RCC 7860 (cell line): ENCODE measurements around the gene MUC4.
"Not testable (repeated sequence)": the region's sequence is repeated elsewhere in the genome, so short reads cannot be mapped to it uniquely, and the experiment has no call there.

ENCODE experiments used
- DNase-seq: peaks from one replicate; pipeline ENCODE4 v3.0.0-alpha.2; 2015; ENCODE audit warnings: low spot score
- FAIRE-seq: peaks from 2 replicates; lab custom pipeline; 2012; peaks lifted over from hg19 to GRCh38; lab: Jason Lieb, UNC

The MUC4 gene

DNA sequence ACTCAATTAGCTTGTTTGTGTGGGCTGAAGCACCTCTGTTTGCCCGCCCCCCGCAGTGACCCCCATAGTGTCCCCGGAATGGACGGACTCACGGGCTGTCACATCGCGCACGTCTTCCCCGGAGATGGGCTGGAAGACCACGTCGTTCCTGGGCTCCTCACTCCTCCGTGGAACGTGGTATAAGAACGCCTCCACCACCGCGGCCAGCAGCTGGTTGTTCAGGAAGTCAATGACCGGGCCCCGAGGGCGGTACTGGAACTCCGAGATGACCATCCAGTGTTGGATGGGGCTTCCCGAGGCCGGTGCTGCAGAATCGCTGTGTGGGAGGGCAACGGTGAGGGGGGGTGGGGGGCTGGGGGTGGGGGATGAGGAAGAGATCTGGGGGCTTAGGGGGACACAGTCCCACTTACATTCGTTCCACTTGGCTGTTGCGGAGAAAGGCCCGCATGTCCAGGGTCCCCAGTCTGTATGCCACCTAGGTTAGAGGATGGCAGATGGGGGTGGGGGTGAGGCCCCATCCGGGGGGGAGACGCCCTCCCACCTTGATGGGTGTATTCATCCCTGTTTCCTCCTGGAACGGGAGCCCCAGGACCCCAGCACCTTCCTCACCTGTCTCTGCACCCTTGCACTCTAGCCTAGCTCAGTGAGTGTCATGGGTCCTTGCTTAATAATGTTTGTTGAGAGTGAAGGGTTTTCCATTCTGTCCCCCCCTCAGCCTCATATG is 60.8 kb downstream of the MUC4 start:
- DNase-seq (no peak), FAIRE-seq (no peak)

DNA sequence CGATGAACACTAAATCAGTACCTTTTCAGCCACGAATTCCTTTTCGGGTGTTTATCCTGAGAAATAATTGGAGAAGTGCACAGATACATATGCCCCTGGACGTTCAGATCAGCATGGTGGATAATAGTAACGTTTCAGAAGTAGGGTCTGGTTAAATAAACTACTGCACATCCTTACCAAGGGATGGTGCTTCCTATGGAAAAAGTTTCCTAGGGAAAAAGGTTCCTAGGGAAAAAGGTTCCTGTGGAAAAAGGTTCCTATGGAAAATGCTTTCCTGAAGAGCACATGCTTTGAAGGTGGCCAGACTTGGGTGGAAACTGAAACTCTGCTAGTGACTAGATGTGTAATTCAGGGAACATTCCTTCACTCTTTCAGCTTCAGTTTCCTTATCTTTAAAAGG is 62.6 kb downstream of the MUC4 start:
- FAIRE-seq, DNase-seq: not testable (repeated sequence)

DNA sequence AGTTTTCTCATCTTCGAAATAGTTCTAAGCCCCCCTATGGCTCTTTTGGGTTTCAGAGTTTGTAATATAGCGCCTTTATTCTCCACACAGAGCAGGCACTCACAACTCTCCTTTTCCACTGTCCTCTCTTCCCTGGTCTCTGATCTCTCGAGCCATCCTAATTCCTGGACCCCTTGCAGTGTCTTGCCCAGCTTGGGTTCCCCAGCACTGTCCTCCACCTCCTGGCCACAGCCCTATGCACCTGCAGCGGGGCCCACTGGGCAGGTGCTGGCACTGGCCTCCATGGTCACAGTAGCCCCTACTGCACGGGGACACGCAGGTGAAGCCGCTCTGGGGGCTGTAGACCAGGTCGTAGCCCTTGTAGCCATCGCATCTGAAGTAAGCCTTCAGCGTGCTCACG is 63.1 kb downstream of the MUC4 start:
- FAIRE-seq (no peak), DNase-seq (no peak)

DNA sequence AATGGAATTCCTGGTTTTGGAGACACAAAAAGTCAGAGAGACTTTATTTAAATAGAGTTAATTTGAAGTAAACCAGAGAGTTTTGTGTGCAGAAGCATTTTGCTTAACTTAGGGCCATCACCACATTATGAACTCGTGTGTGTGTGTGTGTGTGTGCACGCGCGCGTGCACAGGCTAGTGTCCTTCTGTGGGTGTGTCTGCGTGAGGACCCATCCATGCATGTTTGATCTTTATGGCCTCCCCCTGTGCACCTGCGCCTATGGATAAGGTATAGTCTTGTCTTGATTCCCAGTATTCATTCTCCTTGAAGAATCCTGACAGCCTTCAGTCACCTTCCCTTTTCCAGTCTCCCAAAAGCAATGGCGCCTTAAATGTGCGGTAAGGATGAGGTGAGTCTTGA is 65.0 kb downstream of the MUC4 start:
- FAIRE-seq (no peak), DNase-seq (no peak)

DNA sequence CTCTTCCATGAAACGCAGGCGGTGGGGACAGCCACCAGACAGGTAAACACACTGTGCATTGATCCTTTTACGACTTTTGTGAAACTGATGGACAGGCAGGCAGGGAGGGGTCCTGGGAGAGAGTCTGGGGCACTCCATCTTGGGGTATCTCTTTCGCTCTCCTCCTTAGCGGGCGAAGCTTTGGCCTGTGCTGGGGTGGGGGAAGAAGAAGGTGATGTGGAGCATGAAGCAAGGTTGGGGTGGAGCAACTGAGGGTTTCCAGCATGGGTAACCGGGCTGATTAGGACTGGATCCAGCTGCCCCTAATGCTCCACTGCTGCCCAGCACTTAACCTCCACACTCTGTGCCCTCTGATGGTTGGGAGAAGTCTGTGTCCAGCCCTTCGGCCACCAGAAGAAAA is 65.4 kb downstream of the MUC4 start:
- no peak for DNase-seq
- no peak for FAIRE-seq

DNA sequence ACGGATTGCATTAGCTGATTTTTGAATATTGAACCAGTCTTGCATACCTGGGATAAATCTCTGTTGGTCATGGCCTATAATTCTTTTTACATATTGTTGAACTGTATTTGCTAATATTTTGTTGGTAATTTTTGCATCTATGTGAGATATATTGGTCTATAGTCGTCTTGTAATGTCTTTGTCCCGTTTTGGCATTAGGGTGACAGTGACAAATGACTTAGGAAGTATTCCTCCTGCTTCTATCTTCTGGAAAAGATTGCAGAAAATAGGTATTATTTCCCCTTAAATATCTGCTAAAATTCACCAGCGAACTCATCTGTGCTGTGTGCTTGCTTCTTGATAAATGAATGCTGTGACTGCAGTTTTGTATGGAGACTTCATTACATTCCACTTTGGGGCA is 67.3 kb downstream of the MUC4 start:
- DNase-seq: no peak
- FAIRE-seq: no peak

DNA sequence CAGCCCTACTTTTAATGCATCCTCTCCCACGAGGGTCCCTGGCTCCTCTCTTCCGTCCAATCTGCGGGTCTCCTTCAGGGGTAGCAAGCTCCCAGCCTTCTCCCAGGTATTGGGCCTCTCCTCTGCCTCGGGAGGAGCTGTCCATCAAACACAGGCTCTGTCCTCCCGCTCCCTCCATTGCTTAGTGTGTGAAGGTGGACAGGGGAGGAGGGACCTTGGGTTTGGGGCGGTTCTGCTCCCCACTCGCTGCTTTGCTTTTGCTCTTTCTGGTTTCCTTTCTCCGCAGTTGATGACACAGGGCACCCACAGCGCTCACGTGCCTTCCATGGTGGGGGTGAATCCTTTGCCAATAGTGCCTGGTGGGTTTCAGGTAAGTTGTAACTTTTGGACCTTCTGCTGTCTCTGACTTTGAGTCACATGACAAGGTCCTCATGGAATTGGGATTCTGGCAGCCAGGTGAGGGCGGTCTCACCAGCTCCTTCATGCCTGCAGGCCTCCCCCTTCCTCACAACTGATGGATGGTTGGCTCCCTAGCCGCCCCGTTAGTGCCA is 72.1 kb downstream of the MUC4 start:
- FAIRE-seq: no peak

DNA sequence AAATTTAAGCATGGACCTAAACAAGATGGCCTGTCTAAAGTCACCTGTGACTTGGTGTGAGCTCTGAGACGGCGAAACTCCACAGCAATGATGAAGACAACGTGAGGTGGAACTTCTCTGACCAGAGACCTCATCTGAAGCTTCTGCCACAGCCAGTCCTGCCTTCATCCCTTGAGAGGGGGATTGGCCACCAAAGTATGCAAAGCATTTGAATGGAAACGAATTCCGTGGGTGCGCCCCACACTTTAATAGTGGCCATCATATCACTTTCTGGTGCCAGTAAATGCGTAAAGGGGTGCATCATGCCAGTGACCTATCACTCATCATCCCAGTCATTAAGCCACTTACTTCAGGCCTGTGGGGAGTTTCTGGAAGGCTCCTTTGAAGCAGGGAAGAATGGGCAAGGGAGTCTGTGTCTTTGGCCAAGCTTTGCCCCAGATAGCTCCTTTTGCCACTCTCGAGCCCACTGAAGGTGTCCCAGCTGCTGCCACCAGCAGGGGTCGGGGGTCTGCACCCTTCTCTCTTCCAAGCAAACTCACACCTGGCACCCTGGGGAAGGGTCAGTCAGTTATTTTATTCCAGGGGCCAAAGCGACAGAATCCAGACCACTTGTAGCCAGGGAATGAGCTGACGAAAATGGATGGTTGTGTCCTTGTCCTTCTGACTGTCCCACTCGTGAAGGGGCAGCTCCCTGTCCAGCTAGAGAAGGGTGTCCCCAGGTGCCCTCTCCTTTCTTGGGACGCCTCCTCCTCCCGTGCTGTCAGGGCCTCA is 73.3 kb downstream of the MUC4 start:
- no peak for FAIRE-seq

More for the DNA sequence above, 72.1 kb downstream of the MUC4 start:
- no peak for DNase-seq

DNA sequence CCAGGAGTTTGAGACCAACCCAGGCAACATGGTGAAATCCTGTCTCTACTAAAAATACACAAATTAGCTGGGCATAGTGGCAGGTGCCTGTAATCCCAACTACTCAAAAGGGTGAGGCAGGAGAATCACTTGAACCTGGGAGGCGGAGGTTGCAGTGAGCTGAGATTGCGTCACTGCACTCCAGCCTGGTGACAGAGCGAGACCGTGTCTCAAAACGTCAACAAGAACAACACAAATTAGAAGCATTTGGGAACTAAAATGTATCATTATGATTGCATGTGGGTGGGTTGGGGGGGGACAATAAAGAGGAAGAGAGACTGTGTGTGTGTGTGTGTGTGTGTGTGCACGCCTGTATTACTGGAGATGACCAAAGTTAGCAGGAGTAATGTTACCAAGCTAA is 73.9 kb downstream of the MUC4 start:
- not testable (repeated sequence) for DNase-seq, FAIRE-seq

More for the DNA sequence above, 73.3 kb downstream of the MUC4 start:
- DNase-seq: no peak

DNA sequence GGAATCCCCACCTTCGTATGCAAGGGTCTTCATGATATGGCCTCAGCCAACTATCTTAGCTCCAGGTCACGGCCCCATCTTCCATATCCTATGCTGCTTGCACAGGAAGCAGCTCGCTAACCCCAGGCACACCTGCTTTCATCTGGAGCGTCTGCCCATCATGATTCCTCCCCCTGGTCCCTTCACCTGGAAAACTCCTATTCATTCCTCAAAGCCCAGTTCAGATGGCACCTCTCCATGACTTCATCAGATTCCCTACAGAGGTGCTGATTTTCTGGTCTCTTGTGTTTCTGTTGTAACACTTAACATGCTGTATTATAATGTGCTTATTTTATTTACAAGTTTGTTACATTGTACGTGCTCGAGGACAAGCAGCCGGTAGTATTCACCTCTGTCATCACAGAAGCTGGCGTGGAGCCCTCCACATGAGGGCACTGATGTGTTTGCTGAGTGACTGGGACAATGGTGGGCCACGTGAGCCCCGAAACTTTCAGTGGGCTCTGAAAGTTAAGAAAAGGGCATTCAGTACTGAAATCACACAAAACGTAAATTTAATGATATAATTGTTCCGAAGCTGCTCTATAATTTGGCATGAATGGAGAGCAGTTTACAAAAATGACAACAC is 74.8 kb downstream of the MUC4 start:
- no peak for DNase-seq
- no peak for FAIRE-seq

DNA sequence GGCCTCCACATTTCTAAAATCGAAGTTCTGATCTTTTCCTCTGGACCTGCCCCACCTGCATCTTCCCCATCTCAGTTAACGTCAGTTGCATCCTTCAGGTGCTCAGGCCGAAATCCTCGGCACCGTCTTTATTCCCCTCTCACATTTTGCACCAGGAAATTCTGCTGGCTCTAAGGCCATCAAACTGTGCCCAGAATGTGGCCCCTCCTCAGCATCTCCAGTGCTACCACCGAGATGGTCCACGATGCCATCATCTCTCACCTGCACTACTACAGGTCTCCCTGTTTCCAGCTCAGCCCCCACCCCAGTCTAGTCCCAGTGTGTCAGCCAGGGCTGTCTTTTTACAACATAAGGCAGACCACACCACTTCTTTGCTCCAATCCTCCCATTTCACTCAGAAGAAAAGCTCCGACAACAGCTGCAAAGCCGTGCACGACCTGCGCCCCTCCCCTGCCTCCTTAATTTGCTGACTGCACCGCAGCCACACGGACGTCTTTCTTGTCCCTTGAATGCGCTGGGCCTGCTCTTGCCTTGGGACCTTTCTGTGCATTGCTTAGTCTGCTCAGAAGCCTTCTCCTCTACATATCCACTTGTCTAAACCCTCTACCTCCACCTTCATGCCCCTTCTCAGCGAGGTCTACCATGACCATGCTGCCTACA is 76.6 kb downstream of the MUC4 start:
- DNase-seq: no peak
- FAIRE-seq: no peak

DNA sequence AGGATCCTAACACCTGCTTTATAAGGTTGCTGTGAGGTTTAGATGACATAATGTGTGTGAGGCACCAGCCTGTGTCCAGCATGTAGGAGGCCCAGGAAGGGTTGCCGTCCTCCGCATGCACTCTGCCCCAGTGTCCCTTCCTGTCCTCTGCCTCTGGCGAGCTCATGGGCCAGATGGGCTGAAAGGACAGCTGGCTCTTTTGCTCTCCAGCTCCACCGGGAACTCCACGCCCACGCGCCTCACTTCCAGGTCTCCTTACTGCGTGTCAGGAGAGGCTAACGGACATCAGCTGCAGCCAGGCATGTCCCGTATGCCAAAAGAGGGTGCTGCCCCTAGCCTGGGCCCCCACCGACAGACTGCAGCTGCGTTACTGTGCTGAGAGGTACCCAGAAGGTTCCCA is 78.8 kb downstream of the MUC4 start:
- DNase-seq (no peak), FAIRE-seq (no peak)

DNA sequence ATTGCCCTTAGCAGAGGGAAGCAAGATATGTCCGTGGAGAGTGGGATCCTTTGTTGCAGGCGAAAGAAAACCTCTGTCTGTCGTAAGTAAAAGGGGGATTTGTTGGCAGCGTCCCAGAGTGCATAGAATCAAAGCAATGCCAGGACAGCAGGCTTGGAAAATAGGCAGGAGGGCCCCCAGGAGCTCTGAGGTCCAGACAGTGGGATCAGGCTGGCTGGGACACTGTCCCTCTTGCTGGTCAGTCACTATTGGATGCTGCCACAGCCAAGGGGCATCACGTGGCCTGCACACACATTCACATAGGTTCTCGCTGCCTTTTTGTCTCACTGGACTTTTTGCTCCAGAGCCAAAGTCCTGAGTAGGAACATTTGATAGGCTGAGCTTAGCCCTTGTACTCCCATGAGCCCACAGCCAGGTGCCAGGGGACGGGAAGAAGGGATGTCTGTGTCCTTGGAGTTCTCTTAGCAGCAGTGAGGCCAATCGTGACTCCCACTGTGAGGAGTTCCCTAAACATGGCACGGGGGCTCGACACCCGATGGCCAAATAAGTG is 80.3 kb downstream of the MUC4 start:
- DNase-seq (no peak), FAIRE-seq (no peak)

DNA sequence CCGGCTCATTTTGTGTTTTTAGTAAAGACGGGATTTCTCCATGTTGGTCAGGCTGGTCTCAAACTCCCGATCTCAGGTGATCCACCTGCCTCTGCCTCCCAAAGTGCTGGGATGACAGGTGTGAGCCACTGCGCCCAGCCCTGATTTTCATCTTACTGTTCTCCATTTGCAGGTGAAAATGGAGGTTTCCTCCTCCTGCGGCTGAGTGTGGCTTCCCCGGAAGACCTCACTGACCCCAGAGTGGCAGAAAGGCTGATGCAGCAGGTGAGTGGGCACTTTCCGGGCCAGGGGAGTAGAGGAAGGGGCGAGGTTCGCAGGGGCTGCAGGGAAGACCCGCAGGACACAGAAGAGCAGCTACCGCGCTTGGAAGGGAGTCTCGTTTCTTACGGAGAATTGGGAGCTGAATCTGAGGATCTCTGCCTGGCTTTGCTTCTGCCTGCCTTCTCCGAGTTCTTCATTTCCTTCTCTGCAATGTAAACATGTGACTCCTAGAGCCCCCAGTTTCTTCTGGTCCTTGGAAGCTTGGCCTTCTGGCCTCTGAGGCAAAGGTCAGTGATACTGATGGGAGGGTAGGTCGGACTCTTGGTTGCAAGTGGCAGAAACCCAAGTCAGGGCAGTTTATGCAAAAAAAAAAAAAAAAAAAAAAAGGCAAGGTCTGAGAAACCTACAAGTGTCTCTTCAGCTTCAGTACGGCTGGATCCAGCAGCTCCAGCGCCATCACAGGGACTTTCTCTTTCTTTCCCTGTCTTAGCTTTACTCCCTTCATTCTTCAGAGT is 82.1 kb downstream of the MUC4 start:
- FAIRE-seq (no peak), DNase-seq (no peak)

DNA sequence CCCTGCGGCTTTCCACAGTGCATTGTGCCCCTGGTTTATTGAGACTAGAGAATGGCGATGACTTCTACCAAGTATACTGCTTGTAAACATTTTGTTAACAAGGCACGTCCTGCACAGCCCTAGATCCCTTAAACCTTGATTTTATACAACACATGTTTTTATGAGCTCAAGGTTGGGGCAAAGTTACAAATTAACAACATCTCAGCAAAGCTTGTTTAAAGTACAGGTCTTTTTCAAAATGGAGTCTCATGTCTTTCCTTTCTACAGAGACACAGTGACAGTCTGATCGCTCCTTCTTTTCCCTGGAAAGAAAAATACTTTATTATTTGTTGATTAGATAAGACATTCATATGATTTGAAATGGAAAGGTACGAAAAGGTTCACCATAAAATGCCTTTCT is 82.9 kb downstream of the MUC4 start:
- not testable (repeated sequence) for DNase-seq, FAIRE-seq

DNA sequence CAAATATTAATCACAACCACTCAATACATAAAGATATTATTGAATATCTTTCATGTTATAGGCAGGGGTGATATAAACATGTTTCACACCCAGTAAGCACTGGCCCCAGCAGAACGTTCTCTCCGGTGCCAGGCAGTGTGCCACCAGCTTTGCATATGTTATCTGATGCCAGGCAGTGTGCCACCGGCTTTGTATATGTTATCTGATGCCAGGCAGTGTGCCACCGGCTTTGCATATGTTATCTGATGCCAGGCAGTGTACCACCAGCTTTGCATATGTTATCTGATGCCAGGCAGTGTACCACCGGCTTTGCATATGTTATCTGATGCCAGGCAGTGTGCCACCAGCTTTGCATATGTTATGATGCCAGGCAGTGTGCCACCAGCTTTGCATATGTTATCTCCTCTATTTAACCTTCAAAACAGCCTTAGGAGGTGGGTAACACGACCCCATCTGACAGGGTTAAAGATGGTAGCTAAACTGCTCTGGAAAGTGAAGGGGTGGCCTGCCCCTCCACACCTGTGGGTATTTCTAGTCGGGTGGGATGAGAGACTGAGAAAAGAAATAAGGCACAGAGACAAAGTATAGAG is 84.0 kb downstream of the MUC4 start:
- DNase-seq (no peak), FAIRE-seq (no peak)

DNA sequence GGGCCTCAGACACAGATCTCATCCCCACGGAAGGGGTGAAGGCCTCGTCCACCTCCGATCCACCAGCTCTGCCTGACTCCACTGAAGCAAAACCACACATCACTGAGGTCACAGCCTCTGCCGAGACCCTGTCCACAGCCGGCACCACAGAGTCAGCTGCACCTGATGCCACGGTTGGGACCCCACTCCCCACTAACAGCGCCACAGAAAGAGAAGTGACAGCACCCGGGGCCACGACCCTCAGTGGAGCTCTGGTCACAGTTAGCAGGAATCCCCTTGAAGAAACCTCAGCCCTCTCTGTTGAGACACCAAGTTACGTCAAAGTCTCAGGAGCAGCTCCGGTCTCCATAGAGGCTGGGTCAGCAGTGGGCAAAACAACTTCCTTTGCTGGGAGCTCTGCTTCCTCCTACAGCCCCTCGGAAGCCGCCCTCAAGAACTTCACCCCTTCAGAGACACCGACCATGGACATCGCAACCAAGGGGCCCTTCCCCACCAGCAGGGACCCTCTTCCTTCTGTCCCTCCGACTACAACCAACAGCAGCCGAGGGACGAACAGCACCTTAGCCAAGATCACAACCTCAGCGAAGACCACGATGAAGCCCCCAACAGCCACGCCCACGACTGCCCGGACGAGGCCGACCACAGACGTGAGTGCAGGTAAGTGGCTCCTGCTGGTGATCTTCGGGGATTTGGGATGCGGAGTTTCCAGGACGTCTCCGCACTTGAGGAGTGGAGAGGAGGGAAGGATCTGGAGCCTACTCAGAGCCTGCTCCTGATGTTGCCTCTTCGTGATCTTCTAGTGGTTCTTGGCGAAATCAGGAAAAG is 85.6 kb downstream of the MUC4 start:
- not testable (repeated sequence) for FAIRE-seq, DNase-seq

DNA sequence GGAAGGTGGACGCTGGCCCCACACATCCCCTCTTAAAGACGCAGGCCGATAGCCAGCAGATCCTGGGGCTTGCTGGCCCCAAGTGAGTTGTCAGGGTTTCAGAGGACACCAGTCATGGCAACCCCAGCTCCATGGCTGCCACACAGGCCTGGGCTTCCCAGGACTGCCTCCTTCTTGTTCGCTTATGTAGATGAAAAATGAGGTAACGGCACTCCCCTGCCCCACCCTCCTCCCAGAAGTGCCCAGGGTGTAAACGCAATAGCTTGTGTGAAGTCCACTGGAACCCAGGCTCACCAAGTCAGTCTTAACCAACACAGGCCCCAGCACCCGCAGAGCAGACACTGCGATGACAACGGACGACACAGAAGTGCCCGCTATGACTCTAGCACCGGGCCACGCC is 87.4 kb downstream of the MUC4 start:
- not testable (repeated sequence) for FAIRE-seq, DNase-seq

DNA sequence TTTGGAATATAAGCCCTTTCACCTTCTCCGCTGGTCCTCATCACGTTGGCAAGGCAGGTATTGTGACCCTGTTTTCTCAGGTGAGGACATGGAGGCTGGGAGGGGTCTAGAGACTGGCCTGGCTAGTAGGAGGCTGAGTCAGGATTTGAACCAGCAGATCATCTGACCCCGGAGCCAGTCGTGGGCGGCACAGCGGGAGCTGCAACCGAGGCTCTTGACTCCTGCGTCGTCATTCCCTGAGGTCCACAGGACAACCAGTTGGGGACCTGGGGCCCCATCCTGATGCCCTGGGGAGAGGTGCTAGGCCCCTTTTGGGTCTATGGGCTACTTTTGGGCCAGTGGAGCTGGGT is 88.8 kb downstream of the MUC4 start:
- not testable (repeated sequence) for FAIRE-seq, DNase-seq
